ENCODE measurements around the gene FKBP15.

GRCh38 chr9:113179839-113180238, 41.2 kb downstream of the FKBP15 start:
- TF ChIP-seq ZBTB48 (tag by site-specific recombination; IDR thresholded peaks at IDR 0.05) (no peak), ZNF677 (tag by site-specific recombination; IDR thresholded peaks at IDR 0.05) (no peak), CTCF (tag by site-specific recombination; IDR thresholded peaks at IDR 0.05) (no peak), ZBTB7A (tag by site-specific recombination; IDR thresholded peaks at IDR 0.05; ENCODE audit: low read depth) (no peak), ZSCAN30 (tag by site-specific recombination; IDR thresholded peaks at IDR 0.05) (no peak), ZNF426 (tag by site-specific recombination; IDR thresholded peaks at IDR 0.05) (no peak), ATF2 (tag by site-specific recombination; IDR thresholded peaks at IDR 0.05; ENCODE audit: low read depth) (no peak), ZNF501 (tag by site-specific recombination; IDR thresholded peaks at IDR 0.05) (no peak), ZBTB8A (tag by site-specific recombination; IDR thresholded peaks at IDR 0.05) (no peak), ZBTB11 (tag by site-specific recombination; conservative IDR thresholded peaks at IDR 0.05; ENCODE audit: low read depth) (no peak), ZNF660 (tag by site-specific recombination; IDR thresholded peaks at IDR 0.05) (no peak), ZNF24 (tag by site-specific recombination; IDR thresholded peaks at IDR 0.05) (no peak), ZNF560 (tag by site-specific recombination; IDR thresholded peaks at IDR 0.05; ENCODE audit: borderline replicate concordance) (no peak), ZNF140 (tag by site-specific recombination; IDR thresholded peaks at IDR 0.05) (no peak)

Data from HEK293 (cell line).